Measurements from ENCODE around the gene ZG16B.

Gene ZG16B, protein sequence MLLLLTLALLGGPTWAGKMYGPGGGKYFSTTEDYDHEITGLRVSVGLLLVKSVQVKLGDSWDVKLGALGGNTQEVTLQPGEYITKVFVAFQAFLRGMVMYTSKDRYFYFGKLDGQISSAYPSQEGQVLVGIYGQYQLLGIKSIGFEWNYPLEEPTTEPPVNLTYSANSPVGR

GRCh38 chr16:2829501-2830354 lies at the start of gene ZG16B:
Gene ZG16B (plus strand): TSS chr16:2830303. CDS start chr16:2830442, 139 bp downstream.
- Mint-ChIP-seq H3K27ac (no peak within 1 kb of the TSS), H3K9me3 (no peaks in the 10 kb centered on the region), H3K36me3 (no peaks in the 10 kb centered on the region), H3K27me3 (peaks cover 26 to 35% of the 10 kb centered on the region in 2 donors), H3K4me3 (no peak within 1 kb of the TSS), H3K4me1 (no peaks in the 10 kb centered on the region)
- ATAC-seq (replicated peaks) (no peak), DNase-seq (no peak)

DNA sequence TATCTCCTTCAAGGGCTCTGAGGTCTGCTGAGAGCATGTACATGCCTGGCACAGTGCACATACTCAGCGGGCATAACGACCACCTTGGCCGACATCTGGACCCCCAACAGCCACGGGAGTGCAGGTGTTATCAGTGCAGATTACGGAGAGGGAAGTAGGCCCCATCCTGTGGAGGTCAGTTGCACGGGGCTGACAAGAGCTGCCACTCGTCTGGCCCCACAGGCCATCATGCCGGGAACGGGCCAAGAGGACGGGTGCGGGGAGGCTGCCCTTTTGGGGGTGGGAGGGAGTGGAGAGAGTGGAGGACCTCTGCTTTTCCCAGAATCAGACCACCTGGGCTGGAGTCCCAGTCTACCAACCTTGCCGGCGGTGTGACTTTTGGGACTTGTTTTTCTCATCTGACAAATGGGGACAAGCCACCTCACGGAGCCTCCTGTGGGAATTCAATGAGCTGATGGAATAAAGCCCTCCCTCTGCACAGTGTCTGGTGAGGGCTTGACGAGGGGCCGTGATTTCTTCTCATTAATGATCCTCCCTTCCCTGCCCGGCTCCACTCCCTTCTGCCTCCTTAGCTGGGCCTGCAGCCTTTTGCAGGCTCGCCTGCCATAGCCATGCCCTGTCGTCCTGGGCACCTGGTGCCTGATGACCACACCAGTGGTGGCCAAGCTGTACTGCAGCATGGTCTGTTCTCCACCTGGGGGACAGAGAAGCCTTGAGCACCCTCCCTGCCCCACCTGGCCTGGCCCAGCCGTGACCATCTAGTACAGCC lies 47.3 kb upstream of the ZG16B start:
- no peak for ATAC-seq (replicated peaks)
- Mint-ChIP-seq H3K4me3 (no peak overlapping the region), H3K27ac (no peak overlapping the region), H3K4me1 (peaks cover 20 to 26% of the 10 kb centered on the region in 2 donors), H3K9me3 (no peaks in the 10 kb centered on the region), H3K36me3 (peaks cover 0 to 7% of the 10 kb centered on the region in 2 donors), H3K27me3 (peaks cover 19 to 24% of the 10 kb centered on the region in 2 donors)
- no peak for DNase-seq

DNA sequence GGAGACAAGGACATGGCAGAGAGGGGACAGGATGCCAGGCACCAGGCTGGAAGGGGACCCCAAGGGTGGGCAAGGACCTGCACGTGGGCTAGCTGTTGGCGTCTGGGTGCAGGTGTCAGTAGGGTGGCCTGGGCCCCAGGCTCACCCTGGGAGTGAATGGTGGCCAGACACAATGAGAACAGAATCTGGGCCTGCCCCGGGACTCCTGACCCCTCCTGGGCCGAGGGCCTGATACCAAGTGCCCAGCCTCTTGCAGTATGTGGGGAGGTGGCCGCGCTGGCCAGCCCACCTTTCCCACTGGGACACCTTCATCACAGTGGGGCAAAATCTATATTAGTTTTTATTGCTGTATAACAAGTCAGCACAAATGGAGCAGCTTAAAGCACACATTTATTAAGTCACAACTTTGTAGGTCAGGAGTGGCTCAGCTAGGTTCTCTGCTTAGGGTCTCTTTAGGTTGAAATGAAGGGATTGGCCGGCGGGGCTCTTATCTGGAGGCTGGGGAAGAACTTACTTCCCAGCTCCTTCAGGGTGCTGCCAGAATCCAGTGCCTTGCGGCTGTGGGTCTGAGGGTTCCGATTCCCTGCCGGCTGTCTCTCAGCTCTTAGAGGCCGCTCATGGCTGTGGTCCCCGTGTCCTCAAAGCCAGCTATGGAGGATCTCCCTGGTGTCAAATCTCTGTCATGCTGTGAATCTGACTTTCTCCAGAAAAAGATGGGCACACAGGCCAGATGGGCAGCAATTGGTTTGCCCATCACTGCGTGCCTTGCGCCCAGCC lies 46.3 kb upstream of the ZG16B start:
- Mint-ChIP-seq H3K4me3 (peak overlapping the region; percentile 52 to 66), H3K36me3 (no peaks in the 10 kb centered on the region), H3K4me1 (peaks cover 12 to 17% of the 10 kb centered on the region in 2 donors), H3K27ac (peak overlapping the region; percentile 31), H3K9me3 (no peaks in the 10 kb centered on the region), H3K27me3 (peaks cover 26 to 32% of the 10 kb centered on the region in 2 donors)
- ATAC-seq (replicated peaks), result no peak
- no peak for DNase-seq

DNA sequence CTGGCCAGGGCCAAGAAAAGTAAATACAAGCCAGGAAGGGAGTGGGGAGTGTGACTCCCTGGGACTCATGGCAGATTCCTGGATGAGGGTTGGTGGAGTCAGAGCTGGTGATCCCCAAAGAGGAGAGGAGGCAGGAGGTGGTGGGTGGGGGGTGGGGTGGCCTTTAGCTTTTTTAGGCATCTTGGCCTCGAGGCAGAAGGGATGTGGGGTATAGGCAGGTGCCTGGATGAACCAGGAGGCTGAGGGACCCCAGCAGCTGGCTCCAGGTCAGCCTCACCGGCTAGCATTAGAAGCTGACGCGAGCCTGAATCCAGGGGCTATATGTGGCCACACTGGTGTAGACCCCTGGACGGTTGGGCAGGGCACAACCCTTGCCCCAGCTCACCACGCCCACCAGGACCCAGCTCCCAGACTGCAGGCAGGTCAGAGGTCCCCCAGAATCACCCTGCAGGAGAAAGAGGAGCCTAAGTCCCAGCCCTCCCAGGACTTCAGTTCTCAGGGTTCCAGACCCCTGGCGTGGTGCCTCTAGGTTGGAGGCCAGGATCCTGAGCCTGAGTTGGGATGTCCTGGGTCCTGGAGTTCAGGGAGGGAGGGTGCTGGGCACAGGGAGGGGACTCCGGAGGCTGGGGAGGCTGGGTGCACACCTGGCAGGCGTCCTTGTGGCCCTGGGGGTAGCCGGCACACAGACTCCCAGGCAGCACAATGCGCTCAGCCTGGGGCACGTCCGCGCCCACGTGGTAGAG lies 45.6 kb upstream of the ZG16B start:
- peak overlapping the region; percentile 88 to 89 for H3K4me3 Mint-ChIP-seq
- H3K9me3 Mint-ChIP-seq, result no peaks in the 10 kb centered on the region
- peak overlapping the region; percentile 78 for H3K27ac Mint-ChIP-seq
- no peak for DNase-seq
- peaks cover 30 to 40% of the 10 kb centered on the region in 2 donors for H3K27me3 Mint-ChIP-seq
- peaks cover 11 to 16% of the 10 kb centered on the region in 2 donors for H3K4me1 Mint-ChIP-seq
- ATAC-seq (replicated peaks), result no peak
- H3K36me3 Mint-ChIP-seq, result no peaks in the 10 kb centered on the region

DNA sequence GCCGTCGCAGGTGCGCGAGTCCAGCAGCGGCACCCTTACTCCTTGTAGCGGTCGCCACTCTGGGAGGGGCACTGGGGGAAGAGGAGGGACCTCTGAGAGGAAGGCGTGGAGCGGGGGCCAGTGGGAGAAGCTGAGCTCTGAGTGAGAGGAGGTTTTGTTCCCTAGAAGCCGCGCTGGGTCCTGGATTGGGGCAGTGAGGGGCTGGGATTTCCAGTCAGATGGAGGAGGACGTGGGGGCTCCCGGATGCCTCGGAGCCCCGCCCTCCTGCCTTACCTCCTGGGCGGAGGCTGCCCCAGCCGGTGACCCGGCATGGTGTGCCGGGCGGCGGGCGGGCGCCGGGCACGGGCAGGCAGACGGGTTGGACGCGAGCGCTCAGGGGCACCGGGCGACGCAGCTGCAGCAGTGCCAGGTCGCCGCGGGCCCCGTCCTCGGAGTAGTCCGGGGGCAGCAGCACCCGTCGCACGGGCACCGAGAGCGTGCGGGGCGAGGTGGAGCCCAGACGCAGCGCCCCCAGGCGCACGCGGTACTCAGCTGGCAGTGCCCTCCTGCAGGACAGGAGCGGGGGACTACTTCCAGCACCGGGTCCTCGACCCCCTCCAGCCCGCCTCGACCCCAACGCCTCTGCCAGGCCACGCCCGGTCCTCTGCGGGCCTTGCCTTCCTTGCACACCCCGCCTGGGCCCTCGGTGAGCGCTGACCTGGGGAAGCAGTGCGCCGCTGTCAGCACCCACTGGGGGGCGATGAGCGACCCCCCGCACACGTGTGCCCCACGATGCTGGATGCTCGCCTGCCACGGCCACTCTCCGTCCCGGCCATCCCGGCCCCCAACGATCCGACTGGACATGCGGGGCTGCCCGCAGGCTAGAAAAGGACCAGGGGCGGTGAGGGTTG lies 44.8 kb upstream of the ZG16B start:
- Mint-ChIP-seq H3K4me3 (peak overlapping the region; percentile 88 to 89), H3K27me3 (peaks cover 35 to 48% of the 10 kb centered on the region in 2 donors), H3K27ac (peak overlapping the region; percentile 78), H3K36me3 (no peaks in the 10 kb centered on the region), H3K4me1 (peaks cover 9 to 16% of the 10 kb centered on the region in 2 donors), H3K9me3 (no peaks in the 10 kb centered on the region)
- peak; percentile 66 to 71 for ATAC-seq (replicated peaks)
- no peak for DNase-seq

DNA sequence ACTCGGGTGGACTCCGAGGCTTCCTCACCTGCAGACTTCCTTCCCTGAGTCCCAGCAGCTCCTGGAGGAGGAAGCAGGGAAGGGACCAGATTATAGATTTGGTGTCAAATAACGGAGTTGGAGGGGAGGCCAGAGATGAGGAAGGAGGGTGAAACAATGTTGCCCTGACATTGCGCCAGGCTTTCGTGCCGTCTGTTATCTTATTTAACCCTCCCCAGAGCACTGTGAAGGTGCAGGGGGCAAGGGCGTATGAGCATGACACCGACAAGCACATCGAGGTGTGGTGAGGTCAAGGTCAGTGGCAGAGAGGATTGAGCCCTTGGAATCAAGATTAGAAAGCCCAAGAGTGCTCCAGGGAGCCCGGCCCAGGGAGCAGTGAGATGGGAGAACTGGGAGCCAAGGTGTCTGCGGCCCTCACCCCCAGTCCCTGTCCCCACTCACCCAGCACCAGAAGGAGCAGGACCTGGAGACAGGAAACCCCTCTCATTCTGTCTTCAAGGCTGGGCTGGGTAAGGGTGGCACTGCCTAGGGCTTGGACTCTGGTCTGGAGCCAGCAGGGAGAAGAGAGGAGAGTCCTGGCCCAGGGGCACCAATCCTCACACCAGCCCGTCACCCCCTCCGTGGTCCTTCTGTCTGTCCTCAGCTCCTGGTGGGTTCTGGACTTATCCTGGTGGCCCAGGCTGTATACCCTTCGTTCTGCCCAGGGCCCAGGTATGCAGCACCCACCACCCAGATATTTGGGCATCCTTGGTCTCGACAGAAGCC lies 43.9 kb upstream of the ZG16B start:
- Mint-ChIP-seq H3K36me3 (no peaks in the 10 kb centered on the region), H3K27ac (no peak overlapping the region), H3K4me1 (peaks cover 9 to 16% of the 10 kb centered on the region in 2 donors), H3K4me3 (peak overlapping the region; percentile 36 to 88), H3K9me3 (no peaks in the 10 kb centered on the region), H3K27me3 (peaks cover 43 to 57% of the 10 kb centered on the region in 2 donors)
- DNase-seq (no peak), ATAC-seq (replicated peaks) (no peak)

DNA sequence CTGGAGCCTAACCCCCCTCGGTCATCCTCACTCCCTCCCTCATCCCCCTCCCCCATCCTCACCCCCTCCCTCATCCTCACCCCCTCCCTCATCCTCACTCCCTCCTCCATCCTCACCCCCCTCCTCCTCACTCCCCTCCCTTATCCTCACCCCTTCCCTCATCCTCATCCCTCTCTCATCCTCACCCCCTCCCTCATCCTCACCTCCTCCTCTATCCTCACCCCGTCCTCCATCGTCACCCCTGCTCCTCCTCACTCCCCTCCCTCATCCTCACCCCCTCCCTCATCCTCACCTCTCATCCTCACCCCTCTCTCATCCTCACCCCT lies 43.3 kb upstream of the ZG16B start:
- no peak for DNase-seq
- no peak overlapping the region for H3K27ac Mint-ChIP-seq
- H3K4me3 Mint-ChIP-seq, result peak overlapping the region in 1 of 2 donors; percentile 36
- no peak for ATAC-seq (replicated peaks)
- H3K9me3 Mint-ChIP-seq, result no peaks in the 10 kb centered on the region
- peaks cover 47 to 62% of the 10 kb centered on the region in 2 donors for H3K27me3 Mint-ChIP-seq
- no peaks in the 10 kb centered on the region for H3K36me3 Mint-ChIP-seq
- H3K4me1 Mint-ChIP-seq, result peaks cover 9 to 16% of the 10 kb centered on the region in 2 donors

DNA sequence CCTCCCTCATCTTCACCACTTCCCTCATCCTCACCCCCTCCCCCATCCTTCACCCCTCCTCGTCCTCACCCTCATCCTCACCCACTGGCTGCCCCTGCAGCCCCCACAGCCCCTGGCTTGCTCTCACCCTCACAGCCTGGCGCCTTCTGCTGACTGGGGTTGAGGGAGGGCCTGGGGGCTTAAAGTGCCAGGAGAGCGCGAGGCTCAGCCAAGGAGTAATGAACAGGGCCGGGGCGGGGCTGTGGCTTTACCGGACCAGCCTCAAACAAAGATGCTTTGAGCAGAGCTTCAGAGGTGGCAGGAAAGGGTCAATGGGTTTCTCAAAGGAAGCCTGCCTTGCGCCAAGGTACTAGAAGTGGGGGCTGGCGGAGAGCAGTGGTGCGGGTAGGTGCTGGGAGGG lies 42.7 kb upstream of the ZG16B start, which contains the start of gene PRSS33:
TSS of gene PRSS33 (minus strand) at position 155 of the 400 bp plus-strand sequence. CDS start 1,013 bp downstream, outside the sequence.
- ATAC-seq (replicated peaks) (no peak), DNase-seq (no peak)
- no peak within 1 kb of the TSS for H3K27ac Mint-ChIP-seq
- no peaks in the 10 kb centered on the region for H3K9me3 Mint-ChIP-seq
- H3K36me3 Mint-ChIP-seq, result no peaks in the 10 kb centered on the region
- peak within 1 kb of the TSS in 1 of 2 donors; percentile 36 for H3K4me3 Mint-ChIP-seq
- H3K4me1 Mint-ChIP-seq, result peaks cover 9 to 16% of the 10 kb centered on the region in 2 donors
- H3K27me3 Mint-ChIP-seq, result peaks cover 51 to 68% of the 10 kb centered on the region in 2 donors

DNA sequence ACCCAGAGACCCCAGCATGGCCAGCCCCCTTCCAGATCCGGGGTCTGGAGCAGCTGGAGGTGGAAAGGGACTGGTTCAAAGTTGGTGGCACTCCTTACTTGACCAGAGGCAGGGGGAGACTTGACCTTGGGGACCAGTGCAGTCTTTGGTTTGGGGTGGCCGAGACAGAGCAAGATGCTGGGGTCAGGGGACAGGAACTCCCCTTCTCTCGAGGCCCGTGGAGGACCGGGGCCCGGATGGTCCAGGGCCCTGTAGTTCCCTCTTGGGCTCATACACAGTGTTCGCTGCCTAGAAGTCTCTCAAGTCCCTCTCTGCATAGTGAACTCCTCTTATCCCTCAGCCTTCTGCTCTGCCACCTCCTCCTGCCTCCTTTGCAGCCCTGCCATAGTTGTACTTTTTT lies 42.1 kb upstream of the ZG16B start:
- ATAC-seq (replicated peaks) (no peak), DNase-seq (no peak)
- no peak overlapping the region for H3K27ac Mint-ChIP-seq
- peaks cover 53 to 69% of the 10 kb centered on the region in 2 donors for H3K27me3 Mint-ChIP-seq
- peaks cover 9 to 16% of the 10 kb centered on the region in 2 donors for H3K4me1 Mint-ChIP-seq
- no peaks in the 10 kb centered on the region for H3K36me3 Mint-ChIP-seq
- H3K4me3 Mint-ChIP-seq, result no peak overlapping the region
- H3K9me3 Mint-ChIP-seq, result no peaks in the 10 kb centered on the region

GRCh38 chr16:2790631-2791030 lies 39.5 kb upstream of the ZG16B start:
- ATAC-seq (replicated peaks), result no peak
- Mint-ChIP-seq H3K4me1 (peaks cover 3 to 10% of the 10 kb centered on the region in 2 donors), H3K27ac (no peak overlapping the region), H3K9me3 (no peaks in the 10 kb centered on the region), H3K36me3 (no peaks in the 10 kb centered on the region), H3K4me3 (no peak overlapping the region), H3K27me3 (peaks cover 57 to 75% of the 10 kb centered on the region in 2 donors)
- DNase-seq, result no peak

DNA sequence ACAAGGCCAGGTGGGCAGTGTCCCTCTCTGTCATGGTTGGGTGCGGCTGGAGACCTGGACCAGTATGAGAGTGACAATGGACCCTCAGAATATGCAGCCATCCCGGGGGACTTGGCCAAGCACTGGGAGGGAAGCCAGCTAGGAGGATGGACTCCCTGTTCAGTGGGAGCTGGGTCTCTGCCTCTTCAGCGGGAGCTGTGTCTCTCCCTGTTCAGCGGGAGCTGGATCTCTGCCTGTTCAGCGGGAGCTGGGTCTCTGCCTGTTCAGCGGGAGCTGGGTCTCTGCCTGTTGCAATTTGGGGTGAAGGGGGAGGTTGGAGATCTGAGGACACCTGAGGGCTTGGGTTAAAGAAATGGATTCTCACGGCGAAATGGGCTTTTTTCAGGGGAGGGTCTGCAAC lies 38.9 kb upstream of the ZG16B start:
- H3K27ac Mint-ChIP-seq, result no peak overlapping the region
- no peak for DNase-seq
- H3K9me3 Mint-ChIP-seq, result no peaks in the 10 kb centered on the region
- ATAC-seq (replicated peaks), result no peak
- H3K36me3 Mint-ChIP-seq, result no peaks in the 10 kb centered on the region
- no peak overlapping the region for H3K4me3 Mint-ChIP-seq
- peaks cover 0 to 5% of the 10 kb centered on the region in 2 donors for H3K4me1 Mint-ChIP-seq
- H3K27me3 Mint-ChIP-seq, result peaks cover 54 to 74% of the 10 kb centered on the region in 2 donors

DNA sequence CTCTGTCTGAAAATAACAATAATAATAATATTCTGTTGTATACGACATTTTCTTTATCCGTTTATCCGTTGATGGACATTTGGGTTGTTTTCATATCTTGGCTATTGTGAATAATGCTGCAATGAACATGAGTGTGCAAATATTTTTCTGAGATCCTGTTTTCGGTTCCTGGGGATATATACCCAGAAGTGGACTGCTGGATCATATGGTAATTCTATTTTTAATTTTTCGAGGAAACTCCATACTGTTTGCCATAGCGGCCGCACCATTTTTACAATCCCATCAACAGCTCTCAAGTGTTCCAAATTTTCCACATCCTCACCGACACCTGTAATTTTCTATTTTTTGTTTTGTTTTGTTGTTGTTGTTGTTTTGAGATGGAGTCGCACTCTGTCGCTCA lies 37.2 kb upstream of the ZG16B start:
- H3K36me3 Mint-ChIP-seq, result no peaks in the 10 kb centered on the region
- ATAC-seq (replicated peaks), result no peak
- no peak overlapping the region for H3K4me3 Mint-ChIP-seq
- no peak overlapping the region for H3K27ac Mint-ChIP-seq
- no peak for DNase-seq
- no peaks in the 10 kb centered on the region for H3K4me1 Mint-ChIP-seq
- no peaks in the 10 kb centered on the region for H3K9me3 Mint-ChIP-seq
- peaks cover 48 to 63% of the 10 kb centered on the region in 2 donors for H3K27me3 Mint-ChIP-seq

Data from stimulated activated naive B cell treated with anti-CD40 and anti-IgM and Interleukin-4, amounts not matched to agents 10 μg/mL and 1 μg/mL and 100 μg/mL, for 72 hours (primary cell).